CD4-positive, alpha-beta memory T cell (primary cell): ENCODE data around the gene DOC2A. TPM values are rescaled to one million over a fixed set of nuclear protein-coding genes. Genes with fewer than 3 reads are reported as not detected.

Experiments
- CTCF ChIA-PET: fragments of 350-600 bp; sonication (Branson Sonifier 250); formaldehyde crosslinking; loops from one replicate; lab custom pipeline; 2021; ENCODE audit warnings: inconsistent platforms; ENCODE audit not compliant: partially characterized antibody; lab: Charles Lee
- POLR2A ChIA-PET: fragments of 350-600 bp; sonication (Branson Sonifier 250); formaldehyde crosslinking; loops from one replicate; lab custom pipeline; 2021; ENCODE audit not compliant: partially characterized antibody; lab: Charles Lee
- DNase-seq, 5 donors: peaks; one replicate each; pipeline versions ENCODE4 v3.0.0 to v3.0.0-alpha.2; 2020 to 2022; ENCODE audit warnings: mixed read lengths in 1 of 5
- H3K27ac ChIP-seq: one replicate; pipeline ENCODE4 v1.7.0; 2013; ENCODE audit warnings: low read depth, low read length
- H3K27me3 ChIP-seq: 2 replicates; pipeline ENCODE4 v1.7.0; 2013; ENCODE audit warnings: mild to moderate bottlenecking, low read length, moderate library complexity; ENCODE audit not compliant: insufficient read depth
- H3K36me3 ChIP-seq: 2 replicates; pipeline ENCODE4 v1.7.0; 2013; ENCODE audit warnings: mild to moderate bottlenecking, low read length, moderate library complexity; ENCODE audit not compliant: insufficient read depth
- H3K4me1 ChIP-seq: 2 replicates; pipeline ENCODE4 v1.7.0; 2013; ENCODE audit warnings: mild to moderate bottlenecking, low read length, moderate library complexity; ENCODE audit not compliant: insufficient read depth
- H3K4me3 ChIP-seq, 2 donors: one replicate each; pipeline ENCODE4 v1.7.0; 2013; ENCODE audit warnings: low read length in 2 of 2, mild to moderate bottlenecking in 1 of 2
- H3K9me3 ChIP-seq, 2 donors: one replicate each; pipeline ENCODE4 v1.7.0; 2013; ENCODE audit warnings: low read length in 2 of 2, control low read depth in 1 of 2; ENCODE audit not compliant: control insufficient read depth in 1 of 2
- H3K27ac Mint-ChIP-seq, 7 donors: one replicate each; pipeline ENCODE4 v1.8.0; 2020 to 2021; ENCODE audit warnings: mixed read lengths in 7 of 7, mild to moderate bottlenecking in 6 of 7, inconsistent platforms in 3 of 7, moderate library complexity in 3 of 7
- H3K27me3 Mint-ChIP-seq, 2 donors: one replicate each; pipeline ENCODE4 v1.8.0; 2020 to 2021; ENCODE audit warnings: mixed read lengths in 2 of 2
- H3K36me3 Mint-ChIP-seq, 2 donors: one replicate each; pipeline ENCODE4 v1.8.0; 2020 to 2021; ENCODE audit warnings: mixed read lengths in 2 of 2, inconsistent platforms in 1 of 2, mild to moderate bottlenecking in 1 of 2
- H3K4me1 Mint-ChIP-seq, 4 donors: one replicate each; pipeline ENCODE4 v1.8.0; 2020 to 2021; ENCODE audit warnings: mixed read lengths in 4 of 4, mild to moderate bottlenecking in 1 of 4
- H3K4me3 Mint-ChIP-seq, 8 donors: one replicate each; pipeline ENCODE4 v1.8.0; 2020 to 2021; ENCODE audit warnings: mixed read lengths in 8 of 8, mild to moderate bottlenecking in 7 of 8, moderate library complexity in 6 of 8, inconsistent platforms in 3 of 8
- H3K9me3 Mint-ChIP-seq, 8 donors: one replicate each; pipeline ENCODE4 v1.8.0; 2020 to 2021; ENCODE audit warnings: mixed read lengths in 8 of 8, mild to moderate bottlenecking in 5 of 8, inconsistent platforms in 3 of 8, moderate library complexity in 1 of 8
- intact Hi-C: fragments of 100-400 bp; cut with micrococcal nuclease; formaldehyde crosslinking; loops from one replicate; pipeline ENCODE4 v1.15.1; 2023
- polyA plus RNA-seq, 2 donors: library from polyadenylated mRNA; unstranded; fragments of 300-500 nt; fragmentation: Illumina TruSeq; gene quantifications; one replicate each; pipeline ENCODE4 v1.2.3, GENCODE V29; 2021
- total RNA-seq, 2 experiments: library from RNA; stranded (reverse); gene quantifications; one replicate each; pipeline ENCODE4 v1.2.3, GENCODE V29; 2021

DOC2A gene
- total and polyA plus RNA-seq, 4 experiments from 2014 or later, result 0.80 TPM; not detected in 3

DNA sequence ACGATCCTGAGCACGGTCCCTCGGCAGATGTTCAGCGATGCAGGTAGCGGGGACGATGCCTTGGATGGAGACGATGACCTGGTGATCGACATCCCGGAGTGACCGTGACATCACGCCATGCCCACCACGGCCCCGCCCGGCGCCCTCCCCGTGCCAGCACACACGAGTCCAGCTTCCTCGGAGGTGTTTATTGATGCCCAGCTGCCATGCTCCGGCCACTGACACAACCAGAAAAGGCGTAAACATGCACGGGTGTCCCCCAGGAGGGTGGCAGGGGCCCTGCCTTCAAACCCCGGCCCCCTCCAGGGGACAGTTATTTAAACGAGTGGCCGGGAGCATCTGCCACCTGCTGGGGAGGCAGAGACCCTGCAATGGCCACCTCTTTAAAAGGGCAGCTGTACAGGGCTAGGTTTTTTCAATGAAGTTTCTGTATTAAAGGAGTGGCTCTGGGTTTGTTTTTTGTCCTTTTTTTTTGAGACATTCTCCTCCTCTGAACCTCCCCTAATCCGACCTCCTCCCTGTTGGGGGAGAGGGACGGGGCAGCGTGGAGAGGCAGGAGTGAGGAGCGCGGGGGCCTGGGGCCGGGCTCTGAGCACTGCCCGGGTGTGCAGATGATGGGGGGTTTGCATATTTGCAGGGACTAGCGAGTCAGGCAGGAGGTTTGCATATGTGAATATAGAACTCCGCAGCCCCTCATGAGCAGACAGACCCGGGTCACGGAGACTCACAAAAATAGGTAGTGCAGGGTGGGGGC, 5.3 kb downstream of the DOC2A start:
- Histone ChIP-seq H3K36me3 (peaks cover 4% of the 10 kb centered on the region), H3K9me3 (no peaks in the 10 kb centered on the region), H3K4me1 (peaks cover 5% of the 10 kb centered on the region), H3K27ac (no peak overlapping the region), H3K4me3 (no peak overlapping the region), H3K27me3 (peaks cover 6% of the 10 kb centered on the region)
- POLR2A ChIA-PET, result interaction anchor here (0.7 to 1.5 kb wide), 9 partner anchors 9 to 329 kb away, joined by 3 to 4 read pairs (median 3); partner anchors contain the start of gene INO80E
- Mint-ChIP-seq H3K4me1 (peaks cover 2 to 5% (median 4%) of the 10 kb centered on the region in 4 donors), H3K9me3 (no peaks in the 10 kb centered on the region), H3K27ac (no peak overlapping the region), H3K4me3 (no peak overlapping the region), H3K36me3 (peaks cover 8 to 16% of the 10 kb centered on the region in 2 donors), H3K27me3 (peaks cover 2 to 11% of the 10 kb centered on the region in 2 donors)
- intact Hi-C loops, result loop anchor here (1.0 to 2.0 kb wide), 2 partner anchors 305 to 313 kb away; no protein-coding TSS in a partner anchor
- CTCF ChIA-PET, result interaction anchor here (0.8 to 3.2 kb wide), 9 partner anchors 9 to 326 kb away, joined by 3 to 16 read pairs (median 5); partner anchors contain the start of genes INO80E and TLCD3B
- peak in 4 of 5 donors; percentile 39 to 48 (median 44) for DNase-seq

DNA sequence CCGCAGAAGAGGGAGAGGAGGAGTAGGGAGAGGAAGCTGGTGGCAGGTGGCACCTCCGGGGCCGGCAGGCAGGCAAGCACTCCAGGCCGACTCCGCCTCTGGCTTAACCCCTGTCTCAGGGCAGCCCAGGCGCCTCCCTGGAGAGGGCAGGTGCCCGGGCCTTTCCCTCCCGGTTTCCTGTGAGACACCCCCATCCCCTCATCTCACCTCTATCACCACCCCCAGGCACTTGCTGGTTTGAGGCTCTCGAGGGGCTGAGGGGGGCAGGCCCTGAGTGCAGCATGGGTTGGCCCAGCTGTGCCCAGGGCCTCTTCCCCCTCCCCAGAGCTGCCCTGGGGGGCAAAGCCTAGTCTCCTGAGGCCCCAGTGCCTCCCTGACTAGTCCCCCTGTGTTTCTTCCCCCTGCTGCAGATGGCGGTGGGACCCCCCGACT, 6.0 kb downstream of the DOC2A start:
- H3K27ac Mint-ChIP-seq, result no peak overlapping the region
- peaks cover 0 to 6% (median 3%) of the 10 kb centered on the region in 4 donors for H3K4me1 Mint-ChIP-seq
- intact Hi-C loops, result loop anchor here (1.0 to 2.0 kb wide), 2 partner anchors 304 to 313 kb away; no protein-coding TSS in a partner anchor
- POLR2A ChIA-PET, result interaction anchor here (0.9 to 1.8 kb wide), 7 partner anchors 9 to 313 kb away, joined by 3 to 6 read pairs (median 3); partner anchors contain the start of genes HIRIP3, INO80E and KCTD13
- H3K4me3 ChIP-seq, result no peak overlapping the region
- no peaks in the 10 kb centered on the region for H3K9me3 Mint-ChIP-seq
- no peaks in the 10 kb centered on the region for H3K4me1 ChIP-seq
- no peaks in the 10 kb centered on the region for H3K9me3 ChIP-seq
- no peak overlapping the region for H3K27ac ChIP-seq
- H3K36me3 ChIP-seq, result peaks cover 4% of the 10 kb centered on the region
- peaks cover 8 to 18% of the 10 kb centered on the region in 2 donors for H3K36me3 Mint-ChIP-seq
- H3K4me3 Mint-ChIP-seq, result no peak overlapping the region
- CTCF ChIA-PET, result interaction anchor here (0.7 to 3.2 kb wide), 9 partner anchors 8 to 357 kb away, joined by 3 to 16 read pairs (median 5); partner anchors contain the start of genes INO80E and TLCD3B
- no peaks in the 10 kb centered on the region for H3K27me3 ChIP-seq
- peaks cover 0 to 11% of the 10 kb centered on the region in 2 donors for H3K27me3 Mint-ChIP-seq
- DNase-seq, result no peak

DNA sequence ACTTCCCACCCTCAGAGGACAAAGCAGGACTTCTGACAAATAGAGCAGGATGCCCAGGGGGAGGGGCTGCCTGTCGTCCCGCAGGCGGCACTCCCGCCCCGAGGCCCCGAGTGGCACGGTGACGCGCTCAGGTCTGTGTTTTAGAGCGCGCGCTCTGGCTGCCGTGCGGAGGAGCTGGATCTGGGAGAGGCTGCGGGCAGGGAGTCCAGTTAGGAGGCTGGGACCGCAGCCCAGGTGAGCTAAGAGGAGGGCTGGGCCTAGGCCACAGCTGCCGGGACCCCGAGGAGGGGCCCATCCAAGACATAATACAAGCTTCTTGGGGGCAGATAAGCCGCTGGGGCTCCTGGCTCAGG, 6.4 kb downstream of the DOC2A start:
- peaks cover 0 to 9% of the 10 kb centered on the region in 2 donors for H3K27me3 Mint-ChIP-seq
- H3K27ac Mint-ChIP-seq, result no peak overlapping the region
- H3K4me1 Mint-ChIP-seq, result peaks cover 1 to 10% (median 6%) of the 10 kb centered on the region in 4 donors
- H3K9me3 ChIP-seq, result no peaks in the 10 kb centered on the region
- H3K27ac ChIP-seq, result no peak overlapping the region
- peaks cover 8 to 22% of the 10 kb centered on the region in 2 donors for H3K36me3 Mint-ChIP-seq
- H3K36me3 ChIP-seq, result peaks cover 4% of the 10 kb centered on the region
- H3K27me3 ChIP-seq, result no peaks in the 10 kb centered on the region
- H3K4me3 Mint-ChIP-seq, result no peak overlapping the region
- POLR2A ChIA-PET, result interaction anchor here (0.9 to 1.8 kb wide), 3 partner anchors 8 to 197 kb away, joined by 3 to 6 read pairs (median 4); partner anchors contain the start of genes HIRIP3, INO80E and KCTD13
- CTCF ChIA-PET, result interaction anchor here (0.7 to 3.2 kb wide), 5 partner anchors 8 to 356 kb away, joined by 3 to 16 read pairs (median 10); partner anchors contain the start of gene INO80E
- H3K9me3 Mint-ChIP-seq, result no peaks in the 10 kb centered on the region
- no peak overlapping the region for H3K4me3 ChIP-seq
- DNase-seq, result no peak
- intact Hi-C loops, result loop anchor here (2.0 kb wide), 1 partner anchor 304 kb away; no protein-coding TSS in a partner anchor
- H3K4me1 ChIP-seq, result no peaks in the 10 kb centered on the region

DNA sequence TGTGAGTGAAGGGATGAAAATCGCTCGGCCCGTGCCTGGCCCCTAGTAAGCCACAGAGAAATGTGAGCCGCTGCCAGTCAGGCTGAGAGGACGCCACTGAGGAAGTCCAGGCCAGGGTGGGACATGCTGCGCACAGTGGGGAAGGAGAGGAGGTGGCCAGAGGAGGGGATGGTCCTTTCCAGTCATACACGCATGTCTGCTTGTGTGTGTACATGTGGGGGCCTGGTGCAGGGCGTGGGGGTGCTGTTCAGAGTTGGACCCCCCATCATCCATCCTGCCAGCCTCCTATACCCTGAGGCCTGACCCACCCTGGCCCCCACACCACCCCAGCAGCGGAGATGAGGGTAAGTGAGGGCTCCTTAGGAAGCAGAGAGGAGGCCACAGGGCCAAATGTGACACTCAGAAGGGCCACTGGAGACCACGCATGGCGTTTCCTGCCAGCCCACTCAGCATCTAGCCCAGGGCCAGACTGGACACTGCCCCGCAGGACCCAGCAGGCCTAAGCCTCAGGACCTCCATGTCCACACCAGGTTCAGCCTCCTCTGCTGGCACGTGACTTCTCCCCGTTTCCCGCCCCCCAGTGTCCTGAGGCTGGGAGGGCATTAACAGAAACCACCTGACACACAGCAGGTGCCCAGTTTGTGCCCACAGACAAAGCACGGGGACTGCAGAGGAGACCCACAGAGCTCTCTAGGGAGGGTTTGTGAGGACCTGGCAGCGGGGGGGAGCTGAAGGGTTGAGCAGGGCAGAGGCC, 7.0 kb downstream of the DOC2A start:
- Mint-ChIP-seq H3K4me3 (no peak overlapping the region), H3K36me3 (peaks cover 8 to 27% of the 10 kb centered on the region in 2 donors), H3K27me3 (peaks cover 0 to 5% of the 10 kb centered on the region in 2 donors), H3K9me3 (no peaks in the 10 kb centered on the region), H3K4me1 (peaks cover 1 to 15% (median 8%) of the 10 kb centered on the region in 4 donors), H3K27ac (no peak overlapping the region)
- no peaks in the 10 kb centered on the region for H3K4me1 ChIP-seq
- H3K4me3 ChIP-seq, result no peak overlapping the region
- CTCF ChIA-PET, result interaction anchor here (1.0 to 3.2 kb wide), 3 partner anchors 7 to 305 kb away, joined by 3 to 16 read pairs (median 13); partner anchors contain the start of gene INO80E
- peaks cover 4% of the 10 kb centered on the region for H3K36me3 ChIP-seq
- no peaks in the 10 kb centered on the region for H3K27me3 ChIP-seq
- H3K27ac ChIP-seq, result no peak overlapping the region
- intact Hi-C loops, result loop anchor here (2.0 kb wide), 1 partner anchor 303 kb away; no protein-coding TSS in a partner anchor
- no peaks in the 10 kb centered on the region for H3K9me3 ChIP-seq
- DNase-seq, result no peak
- POLR2A ChIA-PET, result interaction anchor here (0.9 to 1.8 kb wide), 3 partner anchors 8 to 196 kb away, joined by 3 to 6 read pairs (median 4); partner anchors contain the start of genes HIRIP3, INO80E and KCTD13

DNA sequence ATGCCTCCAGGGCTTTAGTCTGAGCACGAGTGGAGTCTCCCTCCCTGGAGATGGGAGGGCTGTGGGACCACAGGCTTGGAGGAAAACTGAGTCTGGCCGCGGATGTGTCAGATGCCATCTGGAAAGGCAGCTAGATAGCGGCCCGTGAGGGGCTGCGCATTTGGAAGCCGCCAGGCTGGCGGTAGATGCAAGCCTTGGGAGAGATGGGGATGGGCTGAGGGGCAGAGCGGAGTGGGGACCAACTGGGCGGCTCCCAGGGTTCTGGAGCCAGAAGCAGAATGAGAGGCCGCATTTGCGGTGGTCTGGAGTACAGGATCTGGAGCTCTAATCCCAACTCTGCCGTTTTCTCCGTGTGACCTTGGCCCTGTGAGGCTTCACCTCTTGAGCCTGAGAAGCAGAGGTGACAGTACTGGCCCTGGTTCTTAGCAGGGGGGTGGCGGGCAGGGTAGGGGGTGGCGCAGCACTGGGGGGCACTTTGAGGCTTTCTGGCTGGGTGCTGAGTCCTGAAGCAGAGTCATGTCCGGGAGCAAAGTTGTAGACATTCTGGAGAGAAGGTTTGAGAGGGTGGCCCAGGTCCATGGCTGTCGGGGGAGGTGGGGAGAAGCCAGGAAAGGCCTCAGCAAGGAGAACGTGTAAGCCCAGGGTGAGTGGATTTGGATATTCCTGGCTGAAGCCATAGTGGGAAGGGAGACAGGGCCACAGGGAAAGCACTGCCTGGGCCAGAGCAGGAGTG, 8.0 kb downstream of the DOC2A start:
- Histone ChIP-seq H3K9me3 (no peaks in the 10 kb centered on the region), H3K4me1 (no peaks in the 10 kb centered on the region), H3K27ac (no peak overlapping the region), H3K36me3 (peaks cover 11% of the 10 kb centered on the region), H3K4me3 (no peak overlapping the region), H3K27me3 (no peaks in the 10 kb centered on the region)
- H3K4me1 Mint-ChIP-seq, result peaks cover 4 to 15% (median 13%) of the 10 kb centered on the region in 4 donors
- H3K27me3 Mint-ChIP-seq, result no peaks in the 10 kb centered on the region
- no peak for DNase-seq
- intact Hi-C loops, result no loop called here
- no peak overlapping the region for H3K4me3 Mint-ChIP-seq
- no peaks in the 10 kb centered on the region for H3K9me3 Mint-ChIP-seq
- ChIA-PET CTCF (no interaction called here), POLR2A (no interaction called here)
- peaks cover 12 to 31% of the 10 kb centered on the region in 2 donors for H3K36me3 Mint-ChIP-seq
- peak overlapping the region in 1 of 7 donors; percentile 42 for H3K27ac Mint-ChIP-seq

DNA sequence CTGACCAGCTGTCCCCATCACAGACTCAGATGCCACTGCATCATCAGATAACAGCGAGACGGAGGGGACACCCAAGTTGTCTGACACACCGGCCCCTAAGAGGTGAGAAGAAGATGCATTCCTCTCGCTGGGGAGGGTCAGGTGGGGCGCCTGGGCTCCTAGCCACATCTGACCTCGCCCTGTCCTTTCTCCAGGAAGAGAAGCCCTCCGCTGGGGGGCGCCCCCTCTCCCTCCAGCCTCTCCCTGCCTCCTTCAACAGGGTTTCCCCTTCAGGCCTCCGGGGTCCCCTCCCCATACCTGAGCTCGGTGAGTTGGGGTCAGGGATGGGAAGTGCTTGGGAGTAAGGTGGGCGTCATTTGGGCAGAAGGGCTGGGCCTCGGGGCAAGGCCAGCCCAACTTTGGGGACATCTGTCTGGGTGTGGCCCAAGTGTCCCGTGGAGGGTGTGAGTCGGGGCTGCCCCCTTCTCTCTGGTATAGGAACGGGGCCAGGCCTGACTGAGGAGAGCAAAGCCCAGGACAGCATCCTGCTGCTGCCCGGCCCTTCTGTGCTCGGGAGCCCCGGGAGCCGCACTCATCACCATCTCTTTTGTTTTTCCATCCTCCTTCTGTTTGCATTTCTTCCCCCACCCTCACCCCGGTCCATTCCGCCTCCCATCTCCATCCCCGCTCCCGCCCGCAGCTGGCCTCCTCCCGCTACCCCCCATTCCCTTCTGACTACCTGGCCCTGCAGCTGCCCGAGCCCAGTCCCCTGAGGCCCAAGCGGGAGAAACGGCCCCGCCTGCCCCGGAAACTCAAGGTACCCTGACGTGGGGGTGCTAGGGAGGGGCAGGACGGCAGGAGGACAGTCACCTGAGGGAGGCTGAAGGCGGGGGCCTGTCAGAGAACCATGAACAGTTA, 9.8 kb downstream of the DOC2A start:
- Histone ChIP-seq H3K4me1 (peaks cover 9% of the 10 kb centered on the region), H3K9me3 (no peaks in the 10 kb centered on the region), H3K36me3 (peaks cover 13% of the 10 kb centered on the region), H3K4me3 (no peak overlapping the region), H3K27me3 (no peaks in the 10 kb centered on the region), H3K27ac (no peak overlapping the region)
- Mint-ChIP-seq H3K4me1 (peaks cover 8 to 28% (median 23%) of the 10 kb centered on the region in 4 donors), H3K9me3 (no peaks in the 10 kb centered on the region), H3K27me3 (no peaks in the 10 kb centered on the region), H3K27ac (peak overlapping the region in 1 of 7 donors; percentile 66), H3K36me3 (peaks cover 15 to 42% of the 10 kb centered on the region in 2 donors), H3K4me3 (no peak overlapping the region)
- CTCF ChIA-PET, result no interaction called here
- DNase-seq, result no peak
- POLR2A ChIA-PET, result no interaction called here
- intact Hi-C loops, result no loop called here
